GM21528 (cell line): Measurements from ENCODE around the gene CARS2.
"Not testable (repeated sequence)": the region's sequence is repeated elsewhere in the genome, so short reads cannot be mapped to it uniquely, and the experiment has no call there.

Experiments
- ATAC-seq: cut with Tn5 transposase; IDR thresholded peaks from one replicate; pipeline ENCODE4 v1.9.1; 2021; ENCODE audit warnings: mild to moderate bottlenecking, moderate library complexity; ENCODE audit not compliant: unreplicated experiment, low FRiP score

Gene CARS2

GRCh38 chr13:110705826-110706569, at the start of gene CARS2:
CARS2 (minus strand) TSS chr13:110706116; CDS start chr13:110706093, 23 bp downstream.
- peak; percentile 96 for ATAC-seq

GRCh38 chr13:110748271-110748670, 42.4 kb upstream of the CARS2 start:
- no peak for ATAC-seq

GRCh38 chr13:110746438-110746837, 40.5 kb upstream of the CARS2 start:
- ATAC-seq: no peak

- no peak for ATAC-seq
Observed at GRCh38 chr13:110743687-110744086, 37.8 kb upstream of the CARS2 start.

- ATAC-seq: no peak
Observed at GRCh38 chr13:110737555-110737954, 31.6 kb upstream of the CARS2 start.

- ATAC-seq: no peak
Observed at GRCh38 chr13:110734561-110734960, 28.6 kb upstream of the CARS2 start.

GRCh38 chr13:110731072-110731471, 25.2 kb upstream of the CARS2 start:
- ATAC-seq: no peak

- ATAC-seq: peak; percentile 58
Observed at GRCh38 chr13:110726726-110727125, 20.8 kb upstream of the CARS2 start.

GRCh38 chr13:110726153-110726552, 20.2 kb upstream of the CARS2 start:
- not testable (repeated sequence) for ATAC-seq

GRCh38 chr13:110723598-110723997, 17.7 kb upstream of the CARS2 start:
- ATAC-seq: no peak

GRCh38 chr13:110722971-110723370, 17.1 kb upstream of the CARS2 start:
- no peak for ATAC-seq

- no peak for ATAC-seq
Observed at GRCh38 chr13:110719036-110719710, 13.3 kb upstream of the CARS2 start.

- no peak for ATAC-seq
Observed at GRCh38 chr13:110716247-110716515, 10.3 kb upstream of the CARS2 start.

GRCh38 chr13:110715395-110716246, 9.7 kb upstream of the CARS2 start:
- peak; percentile 54 for ATAC-seq

GRCh38 chr13:110714797-110715394, 9.0 kb upstream of the CARS2 start:
- no peak for ATAC-seq

- ATAC-seq: no peak
Observed at GRCh38 chr13:110713981-110714796, 8.3 kb upstream of the CARS2 start.

GRCh38 chr13:110713642-110713952, 7.7 kb upstream of the CARS2 start, which contains the start of gene ING1:
ING1 (plus strand) TSS chr13:110713700; CDS start chr13:110714150, 450 bp downstream.
- no peak for ATAC-seq

GRCh38 chr13:110712849-110713641, 7.1 kb upstream of the CARS2 start:
- ATAC-seq: peak; percentile 57

- peak; percentile 36 for ATAC-seq
Observed at GRCh38 chr13:110712081-110712848, 6.3 kb upstream of the CARS2 start.
